Measurements from ENCODE around the gene IFNGR2.
A peak's percentile ranks its signal among the peaks of the same experiment; 100 is the strongest.
"Not testable (repeated sequence)": the region's sequence is repeated elsewhere in the genome, so short reads cannot be mapped to it uniquely, and the experiment has no call there.

IFNGR2 gene

GRCh38 chr21:33402001-33402979 lies 923 bp upstream of the IFNGR2 start:
- peak; percentile 57 for DNase-seq (ENCODE audit: low read depth, low spot score)

GRCh38 chr21:33403786-33404585 lies 773 bp downstream of the IFNGR2 start:
- DNase-seq (ENCODE audit: low read depth, low spot score), result peak; percentile 72

- no peak for DNase-seq (ENCODE audit: low read depth, low spot score)
Measured at GRCh38 chr21:33406493-33406892, 3.3 kb downstream of the IFNGR2 start.

- DNase-seq (ENCODE audit: low read depth, low spot score), result peak; percentile 49
Measured at GRCh38 chr21:33411949-33412430, 8.8 kb downstream of the IFNGR2 start.

- not testable (repeated sequence) for DNase-seq (ENCODE audit: low read depth, low spot score)
Measured at GRCh38 chr21:33412439-33412831, 9.2 kb downstream of the IFNGR2 start.

- DNase-seq (ENCODE audit: low read depth, low spot score), result peak; percentile 34
Measured at GRCh38 chr21:33412832-33413519, 9.8 kb downstream of the IFNGR2 start.

- no peak for DNase-seq (ENCODE audit: low read depth, low spot score)
Measured at GRCh38 chr21:33414068-33414467, 10.9 kb downstream of the IFNGR2 start.

GRCh38 chr21:33414926-33415325 lies 11.7 kb downstream of the IFNGR2 start:
- no peak for DNase-seq (ENCODE audit: low read depth, low spot score)

- DNase-seq (ENCODE audit: low read depth, low spot score), result no peak
Measured at GRCh38 chr21:33418691-33419090, 15.5 kb downstream of the IFNGR2 start.

- DNase-seq (ENCODE audit: low read depth, low spot score), result no peak
Measured at GRCh38 chr21:33419538-33420123, 16.4 kb downstream of the IFNGR2 start.

- no peak for DNase-seq (ENCODE audit: low read depth, low spot score)
Measured at GRCh38 chr21:33421713-33422393, 18.6 kb downstream of the IFNGR2 start.

- no peak for DNase-seq (ENCODE audit: low read depth, low spot score)
Measured at GRCh38 chr21:33424214-33424613, 21.0 kb downstream of the IFNGR2 start.

GRCh38 chr21:33425825-33426224 lies 22.6 kb downstream of the IFNGR2 start:
- DNase-seq (ENCODE audit: low read depth, low spot score), result no peak

GRCh38 chr21:33427051-33427450 lies 23.8 kb downstream of the IFNGR2 start:
- no peak for DNase-seq (ENCODE audit: low read depth, low spot score)

GRCh38 chr21:33428669-33429068 lies 25.5 kb downstream of the IFNGR2 start:
- DNase-seq (ENCODE audit: low read depth, low spot score), result no peak

- no peak for DNase-seq (ENCODE audit: low read depth, low spot score)
Measured at GRCh38 chr21:33430858-33431257, 27.6 kb downstream of the IFNGR2 start.

GRCh38 chr21:33432496-33432895 lies 29.3 kb downstream of the IFNGR2 start:
- no peak for DNase-seq (ENCODE audit: low read depth, low spot score)

GRCh38 chr21:33433001-33433400 lies 29.8 kb downstream of the IFNGR2 start:
- DNase-seq (ENCODE audit: low read depth, low spot score), result no peak

- DNase-seq (ENCODE audit: low read depth, low spot score), result no peak
Measured at GRCh38 chr21:33433425-33434114, 30.4 kb downstream of the IFNGR2 start.

GRCh38 chr21:33434770-33435360 lies 31.7 kb downstream of the IFNGR2 start:
- DNase-seq (ENCODE audit: low read depth, low spot score), result no peak
